Measurements from ENCODE around the gene GATAD2A.

GATAD2A gene

DNA sequence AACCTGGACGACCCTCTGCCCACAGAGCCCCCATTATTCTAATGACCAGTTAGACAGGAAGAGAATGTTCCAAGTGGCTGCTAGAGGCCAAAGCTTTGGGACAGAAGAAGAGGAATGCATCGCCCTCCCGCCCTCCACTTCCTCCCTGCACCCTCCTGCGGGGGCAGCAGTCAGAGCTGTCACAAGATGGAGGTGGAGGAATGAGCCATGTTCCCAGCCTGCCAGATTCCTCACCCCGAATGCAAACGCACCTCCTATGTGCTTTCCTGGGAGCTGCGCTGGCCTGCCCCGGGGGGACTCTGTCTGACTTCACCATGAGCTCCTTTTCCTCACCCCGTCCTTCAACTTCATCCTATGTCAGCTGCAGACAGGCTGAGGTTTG lies 124.9 kb downstream of the GATAD2A start:
- in situ Hi-C loops (cut with HindIII; ENCODE audit: low sequenced_read_pairs) = loop anchor here (5.0 kb wide), 1 partner anchor 62 kb away; no protein-coding TSS in a partner anchor
- TF ChIP-seq, protein P1, sequence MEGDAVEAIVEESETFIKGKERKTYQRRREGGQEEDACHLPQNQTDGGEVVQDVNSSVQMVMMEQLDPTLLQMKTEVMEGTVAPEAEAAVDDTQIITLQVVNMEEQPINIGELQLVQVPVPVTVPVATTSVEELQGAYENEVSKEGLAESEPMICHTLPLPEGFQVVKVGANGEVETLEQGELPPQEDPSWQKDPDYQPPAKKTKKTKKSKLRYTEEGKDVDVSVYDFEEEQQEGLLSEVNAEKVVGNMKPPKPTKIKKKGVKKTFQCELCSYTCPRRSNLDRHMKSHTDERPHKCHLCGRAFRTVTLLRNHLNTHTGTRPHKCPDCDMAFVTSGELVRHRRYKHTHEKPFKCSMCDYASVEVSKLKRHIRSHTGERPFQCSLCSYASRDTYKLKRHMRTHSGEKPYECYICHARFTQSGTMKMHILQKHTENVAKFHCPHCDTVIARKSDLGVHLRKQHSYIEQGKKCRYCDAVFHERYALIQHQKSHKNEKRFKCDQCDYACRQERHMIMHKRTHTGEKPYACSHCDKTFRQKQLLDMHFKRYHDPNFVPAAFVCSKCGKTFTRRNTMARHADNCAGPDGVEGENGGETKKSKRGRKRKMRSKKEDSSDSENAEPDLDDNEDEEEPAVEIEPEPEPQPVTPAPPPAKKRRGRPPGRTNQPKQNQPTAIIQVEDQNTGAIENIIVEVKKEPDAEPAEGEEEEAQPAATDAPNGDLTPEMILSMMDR (IDR thresholded peaks at IDR 0.05; ENCODE audit: low read depth, low read length, missing control alignments) = no peak
- H3K4me3 ChIP-seq (ENCODE audit: low read depth, low read length) = no peak overlapping the region
- no peak for DNase-seq (ENCODE audit: low read depth)

GRCh38 chr19:19530889-19531288 lies 125.4 kb downstream of the GATAD2A start:
- in situ Hi-C loops (cut with HindIII; ENCODE audit: low sequenced_read_pairs) = loop anchor here (5.0 kb wide), 1 partner anchor 61 kb away; no protein-coding TSS in a partner anchor
- H3K4me3 ChIP-seq (ENCODE audit: low read depth, low read length) = no peak overlapping the region
- TF ChIP-seq, protein P1 (IDR thresholded peaks at IDR 0.05; ENCODE audit: low read depth, low read length, missing control alignments) = no peak
- DNase-seq (ENCODE audit: low read depth) = no peak

DNA sequence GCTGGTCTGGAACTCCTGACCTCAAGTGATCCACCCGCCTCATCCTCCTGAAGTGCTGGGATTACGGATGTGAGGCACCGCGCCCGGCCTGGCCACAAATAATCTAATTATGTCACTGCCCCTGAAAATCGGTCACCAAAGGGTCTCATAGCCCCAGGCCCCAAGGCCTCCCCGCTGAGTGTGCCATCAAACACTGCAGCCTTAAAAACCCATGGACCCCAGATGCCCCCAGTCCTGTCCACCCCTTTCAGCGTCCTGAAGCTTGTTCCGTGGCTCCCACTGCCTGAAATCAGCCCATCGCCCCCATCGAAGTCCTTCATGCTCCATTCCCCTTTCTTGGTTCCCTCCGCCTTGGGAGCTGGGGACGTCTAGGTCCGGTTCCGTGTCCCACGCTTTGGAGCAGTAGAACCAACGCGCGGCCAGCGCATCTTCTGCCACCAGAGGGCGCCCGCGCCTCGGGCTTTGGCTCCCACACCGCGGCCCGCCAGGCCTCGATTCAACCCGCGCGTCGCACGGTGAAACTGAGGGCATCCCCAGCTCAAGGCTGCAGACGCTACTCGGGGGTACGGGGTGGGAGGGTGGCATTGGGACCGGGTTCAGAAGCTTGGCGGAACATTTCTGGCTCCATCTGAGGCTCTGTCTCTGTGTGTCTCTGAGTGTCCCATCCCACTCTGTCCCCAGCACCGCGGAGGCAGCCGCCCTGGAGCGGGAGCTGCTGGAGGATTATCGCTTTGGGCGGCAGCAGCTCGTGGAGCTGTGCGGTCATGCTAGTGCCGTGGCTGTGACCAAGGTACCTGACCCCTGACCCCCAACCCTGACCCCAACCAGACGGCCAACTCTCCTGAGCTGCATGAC lies 126.7 kb downstream of the GATAD2A start:
- H3K4me3 ChIP-seq (ENCODE audit: low read depth, low read length) = no peak overlapping the region
- TF ChIP-seq, protein P1 (IDR thresholded peaks at IDR 0.05; ENCODE audit: low read depth, low read length, missing control alignments) = peak; percentile 94
- no peak for DNase-seq (ENCODE audit: low read depth)
- in situ Hi-C loops (cut with HindIII; ENCODE audit: low sequenced_read_pairs) = loop anchor here (5.0 kb wide), 1 partner anchor 60 kb away; no protein-coding TSS in a partner anchor

DNA sequence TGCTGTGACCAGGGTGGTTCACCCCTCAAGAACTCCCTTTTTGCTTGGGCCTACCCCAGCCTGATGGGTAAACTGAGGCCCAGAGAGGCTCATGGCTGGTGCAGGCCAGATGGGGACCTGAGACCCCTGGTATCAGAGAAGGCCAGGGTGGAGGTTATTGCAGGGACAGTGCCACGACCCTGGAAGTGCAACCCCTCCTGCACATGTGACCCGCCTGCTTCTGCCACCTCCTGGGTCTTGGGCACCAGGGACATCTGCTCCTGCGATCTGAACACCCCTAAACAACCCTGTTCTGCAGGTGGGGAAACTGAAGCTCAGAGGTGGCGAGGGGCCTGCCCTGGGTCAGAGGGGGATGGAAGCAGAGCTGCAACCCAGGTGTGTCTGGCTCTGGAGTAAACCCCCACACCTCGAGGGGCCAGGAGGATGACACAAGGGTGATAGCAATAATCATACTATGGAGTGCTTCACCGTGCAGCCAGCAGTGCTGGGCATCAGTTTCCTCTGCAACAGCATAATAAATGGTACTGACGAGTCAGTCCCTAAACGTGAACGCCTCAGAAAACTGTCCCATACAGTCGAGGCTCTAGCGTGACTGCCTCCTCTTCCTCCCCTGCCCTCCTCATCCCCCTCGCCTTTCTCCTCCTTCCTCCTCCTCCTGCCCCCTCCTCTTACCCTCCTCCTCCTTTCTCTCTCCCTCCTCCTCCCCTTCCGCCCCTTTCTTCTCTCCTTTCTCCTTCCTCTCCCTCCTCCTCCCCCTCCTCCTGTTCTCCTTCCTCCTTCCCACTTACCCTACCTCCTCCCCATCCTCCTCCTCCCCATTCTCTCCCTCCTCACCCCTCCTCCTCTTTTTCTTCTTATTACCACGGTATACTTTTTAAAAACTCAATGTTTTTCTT lies 127.6 kb downstream of the GATAD2A start:
- no peak for DNase-seq (ENCODE audit: low read depth)
- TF ChIP-seq, protein P1 (IDR thresholded peaks at IDR 0.05; ENCODE audit: low read depth, low read length, missing control alignments) = no peak
- no peak overlapping the region for H3K4me3 ChIP-seq (ENCODE audit: low read depth, low read length)
- in situ Hi-C loops (cut with HindIII; ENCODE audit: low sequenced_read_pairs) = loop anchor here (5.0 kb wide), 1 partner anchor 59 kb away; no protein-coding TSS in a partner anchor

GRCh38 chr19:19533841-19534240 lies 128.4 kb downstream of the GATAD2A start:
- DNase-seq (ENCODE audit: low read depth) = no peak
- no peak overlapping the region for H3K4me3 ChIP-seq (ENCODE audit: low read depth, low read length)
- TF ChIP-seq, protein P1 (IDR thresholded peaks at IDR 0.05; ENCODE audit: low read depth, low read length, missing control alignments) = no peak
- in situ Hi-C loops (cut with HindIII; ENCODE audit: low sequenced_read_pairs) = loop anchor here (5.0 kb wide), 1 partner anchor 58 kb away; no protein-coding TSS in a partner anchor

Data from astrocyte of the cerebellum (primary cell).